Osteoblast (primary cell): ENCODE data around the gene EMILIN3. TPM values are rescaled to one million over a fixed set of nuclear protein-coding genes. Genes with fewer than 3 reads are reported as not detected.

Source experiments
- DNase-seq: peaks from one replicate; pipeline ENCODE4 v3.0.0; 2011; ENCODE audit warnings: low spot score, mixed read lengths; ENCODE audit not compliant: insufficient read length; ENCODE audit errors: missing footprints
- H2AFZ ChIP-seq: 2 replicates; pipeline ENCODE4 v1.6.0; 2011; ENCODE audit warnings: mild to moderate bottlenecking, low read length
- H3K27ac ChIP-seq: 2 replicates; pipeline ENCODE4 v1.5.1; 2011; ENCODE audit warnings: mild to moderate bottlenecking, low read depth, low read length, moderate library complexity
- H3K27me3 ChIP-seq: 2 replicates; pipeline ENCODE4 v1.6.0; 2012; ENCODE audit warnings: mild to moderate bottlenecking, control low read depth, inconsistent platforms, low read length, moderate library complexity; ENCODE audit not compliant: insufficient read depth
- H3K36me3 ChIP-seq: 2 replicates; pipeline ENCODE4 v1.5.1; 2011; ENCODE audit warnings: mild to moderate bottlenecking, low read length, control low read depth, moderate library complexity; ENCODE audit not compliant: insufficient read depth
- H3K4me1 ChIP-seq: 2 replicates; pipeline ENCODE4 v1.5.1; 2011; ENCODE audit warnings: mild to moderate bottlenecking, low read length, control low read depth, moderate library complexity; ENCODE audit not compliant: insufficient read depth
- H3K4me2 ChIP-seq: 2 replicates; pipeline ENCODE4 v1.6.0; 2011; ENCODE audit warnings: mild to moderate bottlenecking, low read length; ENCODE audit not compliant: insufficient read depth
- H3K4me3 ChIP-seq: fragments of 200-600 bp; sonication (generic); 3 replicates; pipeline ENCODE4 v1.5.1; 2012; ENCODE audit warnings: mild to moderate bottlenecking, low read length, inconsistent platforms; ENCODE audit not compliant: insufficient read depth
- H3K79me2 ChIP-seq: 2 replicates; pipeline ENCODE4 v1.6.0; 2012; ENCODE audit warnings: mild to moderate bottlenecking, low read length, control low read depth, inconsistent platforms; ENCODE audit not compliant: insufficient read depth
- H3K9me3 ChIP-seq: 2 replicates; pipeline ENCODE4 v1.5.1; 2011; ENCODE audit warnings: low read depth, low read length, control low read depth
- H4K20me1 ChIP-seq: 2 replicates; pipeline ENCODE4 v1.6.0; 2012; ENCODE audit warnings: mild to moderate bottlenecking, low read length, control low read depth; ENCODE audit not compliant: insufficient read depth
- total RNA-seq: library from RNA; depleted of rRNA; stranded (reverse); fragments of >200 nt; gene quantifications from 2 replicates; pipeline ENCODE4 v1.2.3, GENCODE V29; 2012
- TF ChIP-seq, protein P1 (sequence below): IDR thresholded peaks from 2 replicates; pipeline ENCODE4 v1.5.1; 2011; ENCODE audit warnings: mild to moderate bottlenecking, low read depth, low read length, moderate library complexity; ENCODE audit errors: extremely low read depth

The EMILIN3 gene
- total RNA-seq, 1 donor: not detected

DNA sequence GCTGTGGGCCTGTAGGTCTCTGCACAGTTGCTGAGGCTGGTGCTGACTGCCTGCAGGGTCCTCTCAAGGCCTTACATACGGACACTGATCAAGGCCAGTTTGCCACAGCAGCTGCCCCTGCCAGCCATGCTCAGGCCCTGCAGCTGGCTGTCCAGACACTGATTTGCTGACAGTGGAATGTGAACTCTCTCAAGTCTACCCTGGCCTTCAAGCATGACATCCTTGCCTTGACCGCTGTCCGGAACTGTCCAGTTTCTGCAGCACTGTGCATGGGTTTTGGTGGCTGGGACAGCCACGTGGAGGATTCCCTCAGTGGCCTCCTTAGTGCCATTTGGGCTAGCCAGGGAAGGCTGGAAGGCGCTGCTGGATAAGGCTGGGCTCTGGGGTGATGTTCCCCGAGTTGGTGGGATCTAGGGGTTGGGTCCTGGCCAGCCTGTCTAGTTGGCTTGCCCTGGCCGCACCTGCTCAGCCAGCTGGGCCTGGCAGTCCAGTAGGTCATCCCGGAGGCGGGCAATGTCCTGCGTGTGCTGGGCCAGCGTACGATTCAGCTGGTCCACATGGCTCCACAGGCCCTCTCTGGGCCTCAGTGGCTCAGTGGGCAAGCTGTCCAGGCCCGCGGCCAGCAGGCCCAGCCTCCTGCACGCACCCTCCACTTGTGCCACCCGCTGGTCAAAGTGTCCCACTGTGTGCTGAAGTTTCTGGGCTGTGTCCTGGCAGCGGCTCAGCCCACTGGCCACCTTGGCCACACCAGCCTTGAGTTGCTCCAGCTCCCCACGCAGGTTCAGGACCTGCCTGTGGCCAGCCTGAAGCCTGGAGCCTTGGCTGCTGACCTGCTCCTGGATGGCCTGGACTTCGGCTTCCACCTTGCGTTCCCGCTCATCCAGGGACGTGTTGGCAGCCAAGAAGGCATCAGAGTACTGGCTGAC is 5.5 kb downstream of the EMILIN3 start:
- peak; percentile 79 for DNase-seq
- Histone ChIP-seq H3K4me2 (no peak overlapping the region), H4K20me1 (no peaks in the 10 kb centered on the region), H3K4me3 (no peak overlapping the region), H3K36me3 (no peaks in the 10 kb centered on the region), H3K27me3 (peaks cover 17% of the 10 kb centered on the region), H2AFZ (no peak overlapping the region), H3K79me2 (no peaks in the 10 kb centered on the region), H3K27ac (no peak overlapping the region), H3K9me3 (no peaks in the 10 kb centered on the region), H3K4me1 (no peaks in the 10 kb centered on the region)
- TF ChIP-seq, protein P1, sequence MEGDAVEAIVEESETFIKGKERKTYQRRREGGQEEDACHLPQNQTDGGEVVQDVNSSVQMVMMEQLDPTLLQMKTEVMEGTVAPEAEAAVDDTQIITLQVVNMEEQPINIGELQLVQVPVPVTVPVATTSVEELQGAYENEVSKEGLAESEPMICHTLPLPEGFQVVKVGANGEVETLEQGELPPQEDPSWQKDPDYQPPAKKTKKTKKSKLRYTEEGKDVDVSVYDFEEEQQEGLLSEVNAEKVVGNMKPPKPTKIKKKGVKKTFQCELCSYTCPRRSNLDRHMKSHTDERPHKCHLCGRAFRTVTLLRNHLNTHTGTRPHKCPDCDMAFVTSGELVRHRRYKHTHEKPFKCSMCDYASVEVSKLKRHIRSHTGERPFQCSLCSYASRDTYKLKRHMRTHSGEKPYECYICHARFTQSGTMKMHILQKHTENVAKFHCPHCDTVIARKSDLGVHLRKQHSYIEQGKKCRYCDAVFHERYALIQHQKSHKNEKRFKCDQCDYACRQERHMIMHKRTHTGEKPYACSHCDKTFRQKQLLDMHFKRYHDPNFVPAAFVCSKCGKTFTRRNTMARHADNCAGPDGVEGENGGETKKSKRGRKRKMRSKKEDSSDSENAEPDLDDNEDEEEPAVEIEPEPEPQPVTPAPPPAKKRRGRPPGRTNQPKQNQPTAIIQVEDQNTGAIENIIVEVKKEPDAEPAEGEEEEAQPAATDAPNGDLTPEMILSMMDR: no peak

DNA sequence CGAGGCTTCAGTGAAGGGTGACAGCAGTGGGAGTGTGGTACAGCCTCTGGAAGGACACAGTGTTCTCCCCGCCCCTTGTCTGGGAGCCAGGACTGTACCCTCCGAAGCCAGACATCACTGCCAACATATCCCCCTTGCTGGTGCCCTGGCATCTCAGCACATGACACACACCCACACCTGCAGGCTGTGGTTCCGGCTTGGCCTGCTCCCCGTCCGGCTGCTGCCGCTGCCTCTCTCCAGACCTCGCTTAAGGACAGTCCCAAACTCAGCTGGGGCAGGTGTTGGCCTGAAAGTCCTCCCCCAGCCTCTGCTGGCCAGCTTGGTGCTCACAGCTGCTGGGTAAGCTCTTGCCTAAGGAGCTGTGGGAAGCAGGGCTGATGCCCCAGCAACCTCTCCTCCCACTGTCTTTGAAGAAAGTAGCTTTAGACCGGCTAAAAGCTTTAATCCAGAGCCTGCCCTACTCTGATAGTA is 7.0 kb downstream of the EMILIN3 start:
- Histone ChIP-seq H2AFZ (no peak overlapping the region), H3K27me3 (peaks cover 2% of the 10 kb centered on the region), H3K4me2 (no peak overlapping the region), H3K9me3 (no peaks in the 10 kb centered on the region), H3K4me3 (no peak overlapping the region), H3K36me3 (no peaks in the 10 kb centered on the region), H4K20me1 (no peaks in the 10 kb centered on the region), H3K79me2 (no peaks in the 10 kb centered on the region), H3K27ac (no peak overlapping the region), H3K4me1 (no peaks in the 10 kb centered on the region)
- DNase-seq: peak; percentile 84
- TF ChIP-seq, protein P1: no peak

DNA sequence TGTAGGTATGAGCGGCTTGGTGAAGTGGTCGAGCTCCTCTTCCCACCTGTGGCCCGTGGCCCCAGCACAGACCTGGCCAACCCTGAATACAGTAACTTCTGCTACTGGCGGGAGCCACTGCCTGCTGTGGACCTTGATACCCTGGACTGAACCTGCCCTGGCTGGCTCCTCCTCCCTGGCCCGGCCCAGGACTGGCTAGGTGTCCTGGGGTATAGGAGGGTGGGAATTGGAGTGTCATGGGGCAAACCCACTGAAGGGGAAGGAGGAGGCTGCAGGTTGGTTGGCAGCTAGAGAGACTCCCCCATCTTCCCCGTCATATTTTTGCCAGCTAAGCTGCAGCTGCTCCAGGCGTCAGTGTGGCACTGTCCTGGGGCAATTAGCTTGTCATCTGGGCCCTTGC is 7.9 kb downstream of the EMILIN3 start:
- Histone ChIP-seq H3K27me3 (no peaks in the 10 kb centered on the region), H3K27ac (no peak overlapping the region), H3K4me3 (no peak overlapping the region), H2AFZ (no peak overlapping the region), H3K79me2 (no peaks in the 10 kb centered on the region), H3K4me1 (no peaks in the 10 kb centered on the region), H4K20me1 (no peaks in the 10 kb centered on the region), H3K4me2 (no peak overlapping the region), H3K36me3 (no peaks in the 10 kb centered on the region), H3K9me3 (no peaks in the 10 kb centered on the region)
- TF ChIP-seq, protein P1: no peak
- DNase-seq: peak; percentile 76

DNA sequence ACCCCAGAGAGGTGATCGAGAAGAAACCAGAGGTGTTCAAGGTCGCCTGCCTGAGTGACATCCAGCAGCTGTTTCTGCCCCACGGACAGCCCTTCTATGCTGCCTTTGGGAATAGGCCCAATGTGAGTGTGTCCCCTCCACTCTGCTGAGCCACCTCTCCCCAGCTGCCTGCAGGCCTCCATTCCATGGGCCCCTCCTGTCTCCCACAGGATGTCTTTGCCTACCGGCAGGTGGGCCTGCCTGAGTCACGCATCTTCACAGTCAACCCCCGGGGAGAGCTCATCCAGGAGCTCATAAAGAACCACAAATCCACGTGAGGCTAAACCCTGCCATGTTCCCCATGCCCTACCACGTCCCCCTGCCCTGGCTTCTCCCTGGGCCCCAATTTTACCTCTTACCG is 8.4 kb downstream of the EMILIN3 start:
- Histone ChIP-seq H3K36me3 (no peaks in the 10 kb centered on the region), H3K27ac (no peak overlapping the region), H4K20me1 (no peaks in the 10 kb centered on the region), H3K9me3 (no peaks in the 10 kb centered on the region), H3K79me2 (no peaks in the 10 kb centered on the region), H3K4me3 (no peak overlapping the region), H2AFZ (no peak overlapping the region), H3K4me1 (no peaks in the 10 kb centered on the region), H3K4me2 (no peak overlapping the region), H3K27me3 (no peaks in the 10 kb centered on the region)
- TF ChIP-seq, protein P1: no peak
- DNase-seq: no peak
